Astrocyte of the spinal cord (primary cell): ENCODE measurements around the gene LPGAT1.

Experiments
- DNase-seq: peaks from one replicate; pipeline ENCODE4 v3.0.0; 2011; ENCODE audit warnings: low read depth, low spot score
- H3K4me3 ChIP-seq: 2 replicates; pipeline ENCODE4 v1.5.1; 2011; ENCODE audit warnings: low read depth, mild to moderate bottlenecking, low read length, moderate library complexity
- in situ Hi-C: cut with HindIII; loops from 2 replicates; pipeline ENCODE4 v1.10.0; 2017; ENCODE audit warnings: low sequenced_read_pairs
- TF ChIP-seq, protein P1 (sequence below): IDR thresholded peaks from 2 replicates; pipeline ENCODE4 v1.5.1; 2012; ENCODE audit warnings: low read depth, mild to moderate bottlenecking, low read length, inconsistent platforms

Gene LPGAT1

DNA sequence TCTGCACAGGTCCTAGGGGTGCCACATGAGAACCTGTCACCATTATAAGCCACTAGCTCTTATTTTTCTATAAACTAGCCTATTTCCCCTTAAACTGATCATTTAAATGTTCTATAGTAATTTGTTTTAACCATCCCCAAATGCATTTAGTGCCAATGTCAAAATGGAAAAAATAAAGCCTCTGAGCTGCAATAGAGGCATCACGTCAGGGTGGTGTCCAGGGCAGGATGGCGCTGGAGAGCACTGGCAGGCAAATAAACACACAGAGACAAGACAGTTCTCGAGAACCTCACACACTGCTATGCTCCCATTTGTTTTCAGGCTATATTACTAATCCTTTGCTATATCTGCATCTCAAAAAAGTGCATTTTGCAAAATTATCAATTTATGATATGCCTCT lies 81.8 kb downstream of the LPGAT1 start:
- in situ Hi-C loops: no loop called here
- DNase-seq: no peak
- no peak overlapping the region for H3K4me3 ChIP-seq
- TF ChIP-seq, protein P1, sequence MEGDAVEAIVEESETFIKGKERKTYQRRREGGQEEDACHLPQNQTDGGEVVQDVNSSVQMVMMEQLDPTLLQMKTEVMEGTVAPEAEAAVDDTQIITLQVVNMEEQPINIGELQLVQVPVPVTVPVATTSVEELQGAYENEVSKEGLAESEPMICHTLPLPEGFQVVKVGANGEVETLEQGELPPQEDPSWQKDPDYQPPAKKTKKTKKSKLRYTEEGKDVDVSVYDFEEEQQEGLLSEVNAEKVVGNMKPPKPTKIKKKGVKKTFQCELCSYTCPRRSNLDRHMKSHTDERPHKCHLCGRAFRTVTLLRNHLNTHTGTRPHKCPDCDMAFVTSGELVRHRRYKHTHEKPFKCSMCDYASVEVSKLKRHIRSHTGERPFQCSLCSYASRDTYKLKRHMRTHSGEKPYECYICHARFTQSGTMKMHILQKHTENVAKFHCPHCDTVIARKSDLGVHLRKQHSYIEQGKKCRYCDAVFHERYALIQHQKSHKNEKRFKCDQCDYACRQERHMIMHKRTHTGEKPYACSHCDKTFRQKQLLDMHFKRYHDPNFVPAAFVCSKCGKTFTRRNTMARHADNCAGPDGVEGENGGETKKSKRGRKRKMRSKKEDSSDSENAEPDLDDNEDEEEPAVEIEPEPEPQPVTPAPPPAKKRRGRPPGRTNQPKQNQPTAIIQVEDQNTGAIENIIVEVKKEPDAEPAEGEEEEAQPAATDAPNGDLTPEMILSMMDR: no peak

- TF ChIP-seq, protein P1: no peak
- no peak for DNase-seq
- in situ Hi-C loops: no loop called here
- no peak overlapping the region for H3K4me3 ChIP-seq
Observed at GRCh38 chr1:211742889-211743529, 87.6 kb downstream of the LPGAT1 start.

DNA sequence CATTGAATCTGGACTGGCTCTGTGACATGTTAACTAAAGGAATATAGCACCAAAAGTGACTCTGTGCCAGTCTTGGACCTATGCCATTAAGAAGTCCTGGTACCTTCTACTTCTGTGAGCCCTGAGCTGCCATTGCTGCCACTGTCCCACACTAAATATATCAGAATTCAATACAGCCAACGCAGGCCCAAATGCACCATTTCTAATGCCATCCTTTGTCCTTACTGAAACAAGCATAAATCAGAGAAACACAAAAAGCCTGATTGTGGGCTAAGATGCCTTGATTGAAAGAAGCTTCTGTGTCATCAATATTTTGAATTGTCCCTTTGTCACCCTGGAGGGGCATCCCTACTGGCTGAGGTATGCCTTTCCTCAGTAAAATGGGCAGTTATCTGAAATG lies 88.3 kb downstream of the LPGAT1 start:
- no peak for DNase-seq
- TF ChIP-seq, protein P1: no peak
- H3K4me3 ChIP-seq: no peak overlapping the region
- in situ Hi-C loops: no loop called here

- no peak for DNase-seq
- in situ Hi-C loops: no loop called here
- no peak overlapping the region for H3K4me3 ChIP-seq
- TF ChIP-seq, protein P1: no peak
Observed at GRCh38 chr1:211741788-211742187, 88.8 kb downstream of the LPGAT1 start.

- TF ChIP-seq, protein P1: no peak
- in situ Hi-C loops: no loop called here
Observed at GRCh38 chr1:211741116-211741515, 89.4 kb downstream of the LPGAT1 start.

DNA sequence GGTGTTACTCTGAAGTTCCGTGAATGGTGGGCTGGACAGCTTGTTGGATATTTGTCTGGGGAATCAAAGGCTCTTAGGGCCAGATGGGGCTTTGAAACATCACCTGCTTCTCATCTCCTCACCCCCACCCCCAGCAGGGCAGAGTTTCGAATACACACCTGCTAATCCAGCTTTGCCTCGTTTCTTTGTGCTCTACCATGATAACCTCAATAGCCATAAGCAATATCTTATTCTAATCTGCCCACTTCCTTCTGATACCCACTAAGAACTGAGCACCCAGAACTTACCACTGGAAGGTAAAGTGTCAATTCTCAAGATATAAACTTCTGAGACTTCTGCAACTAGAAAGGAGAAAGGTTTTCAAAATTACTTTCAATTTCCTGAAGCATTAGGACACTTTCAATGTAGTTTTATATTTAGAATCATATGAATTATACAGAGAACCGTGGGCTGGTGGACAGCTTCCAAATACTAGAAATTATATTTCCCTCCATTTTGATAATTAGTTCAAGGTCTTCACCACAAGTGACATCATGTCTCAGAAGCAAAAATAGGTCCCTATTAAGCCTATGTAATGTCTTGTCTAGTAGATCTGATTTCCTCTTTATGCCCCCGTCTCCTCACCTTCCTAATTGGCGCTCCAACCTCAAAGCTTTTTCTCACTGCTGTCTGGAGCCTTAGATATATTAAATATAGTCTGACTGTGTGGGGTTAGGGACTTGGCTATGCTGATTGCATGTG lies 90.7 kb downstream of the LPGAT1 start:
- no peak for DNase-seq
- H3K4me3 ChIP-seq: no peak overlapping the region
- TF ChIP-seq, protein P1: no peak
- in situ Hi-C loops: no loop called here

More at GRCh38 chr1:211741116-211741515, 89.4 kb downstream of the LPGAT1 start:
- no peak overlapping the region for H3K4me3 ChIP-seq
- no peak for DNase-seq
